Measurements from ENCODE around the gene ABRAXAS1. TPM values are rescaled to one million over a fixed set of nuclear protein-coding genes. Genes with fewer than 3 reads are reported as not detected.

The ABRAXAS1 gene
- total and polyA plus RNA-seq, 10 of the 15 experiments (the other 5 are each of a cell fraction or from before 2014, with no cell fraction given), result 2.2 to 9.7 (median 5.8) TPM

- ChIA-PET RAD21 (ENCODE audit: unreplicated experiment) (no interaction called here), CTCF (interaction anchor here (0.6 to 1.7 kb wide), 2 partner anchors 93 to 930 kb away, joined by 3 read pairs; no protein-coding TSS in a partner anchor), POLR2A (no interaction called here), SMC1A (ENCODE audit: uncharacterized antibody, unreplicated experiment) (no interaction called here)
- intact Hi-C loops (cut with micrococcal nuclease; ENCODE audit: unreplicated experiment) (loop anchor here (10.0 kb wide), 1 partner anchor 750 kb away; no protein-coding TSS in a partner anchor), in situ Hi-C loops (cut with MboI) (loop anchor here (10.0 kb wide), 1 partner anchor 1010 kb away; no protein-coding TSS in a partner anchor)
- Histone ChIP-seq H3K9me3 (replicated peaks; ENCODE audit: control insufficient read depth, insufficient read depth, low read length) (no peaks in the 10 kb centered on the region), H3K4me2 (ENCODE audit: control insufficient read depth, insufficient read depth) (no peak overlapping the region), H2AFZ (ENCODE audit: control insufficient read depth, low read depth, low read length) (no peak overlapping the region), H3K4me3 (no peak overlapping the region), H3K9ac (ENCODE audit: control insufficient read depth, insufficient read depth, low read length) (no peak overlapping the region), H4K20me1 (ENCODE audit: control insufficient read depth, insufficient read depth) (no peaks in the 10 kb centered on the region), H3K4me1 (ENCODE audit: control insufficient read depth, insufficient read depth, low read length) (no peaks in the 10 kb centered on the region), H3K27ac (ENCODE audit: control insufficient read depth, insufficient read depth) (no peak overlapping the region), H3K79me2 (ENCODE audit: control insufficient read depth, insufficient read depth, low read length) (no peaks in the 10 kb centered on the region), H3K36me3 (ENCODE audit: control insufficient read depth in 2 of 2, insufficient read depth in 2 of 2, low read length in 1 of 2) (no peaks in the 10 kb centered on the region), H3K27me3 (replicated peaks in 1 of 2; ENCODE audit: control insufficient read depth in 2 of 2, insufficient read depth in 2 of 2, low read length in 1 of 2) (no peaks in the 10 kb centered on the region)
- DNase-seq (ENCODE audit: low read depth, low spot score) (no peak), FAIRE-seq (no peak), ATAC-seq (no peak)
- 89% methylated on average over 10 of the region's 10 CpGs for WGBS (ENCODE audit: insufficient coverage, insufficient replicate concordance, low lambda C conversion rate, missing lambda C conversion rate)
- no peak for TF ChIP-seq SUPT20H (IDR thresholded peaks at IDR 0.05; ENCODE audit: borderline replicate concordance, control insufficient read depth, low read depth, low read length)
- BruUV-seq (replicated peaks), result no TSS peak
Observed at GRCh38 chr4:83504996-83505395, 20.1 kb upstream of the ABRAXAS1 start.

- POLR2A ChIA-PET, result no interaction called here
- H3K27ac ChIP-seq (ENCODE audit: control insufficient read depth, insufficient read depth), result no peak overlapping the region
- no peak for TF ChIP-seq USF2 (IDR thresholded peaks at IDR 0.05; ENCODE audit: borderline replicate concordance, low read depth, low read length)
- TF ChIP-seq POLR2AphosphoS2 (IDR thresholded peaks at IDR 0.05; ENCODE audit: low read depth, low read length), result no peak
- TF ChIP-seq SIX5 (IDR thresholded peaks at IDR 0.05; ENCODE audit: low read depth, low read length, severe bottlenecking), result no peak
- TF ChIP-seq RELA (IDR thresholded peaks at IDR 0.05; ENCODE audit: borderline replicate concordance, partially characterized antibody), result no peak
- TF ChIP-seq NFIC (IDR thresholded peaks at IDR 0.05; ENCODE audit: low read depth, low read length), result no peak
- no peak for TF ChIP-seq POLR2A (IDR thresholded peaks at IDR 0.05; ENCODE audit: low read depth, low read length)
- TF ChIP-seq EZH2 (IDR thresholded peaks at IDR 0.05; ENCODE audit: borderline replicate concordance, control insufficient read depth, low read depth, low read length), result no peak
- no peak for TF ChIP-seq SUZ12 (IDR thresholded peaks at IDR 0.05; ENCODE audit: unreplicated experiment)
- no peak for TF ChIP-seq USF1 (IDR thresholded peaks at IDR 0.05; ENCODE audit: borderline replicate concordance, extremely low read length, insufficient read depth, low read depth, low read length)
- SMC1A ChIA-PET (ENCODE audit: uncharacterized antibody, unreplicated experiment), result no interaction called here
- H3K36me3 ChIP-seq (ENCODE audit: control insufficient read depth in 2 of 2, insufficient read depth in 2 of 2, low read length in 1 of 2), result no peaks in the 10 kb centered on the region
- DNase-seq (ENCODE audit: low read depth, low spot score) (no peak), ATAC-seq (no peak), FAIRE-seq (no peak)
- no peaks in the 10 kb centered on the region for H3K4me1 ChIP-seq (ENCODE audit: control insufficient read depth, insufficient read depth, low read length)
- WGBS (ENCODE audit: insufficient coverage, insufficient replicate concordance, low lambda C conversion rate, missing lambda C conversion rate), result 23% methylated on average over 4 of the region's 4 CpGs
- intact Hi-C loops (cut with micrococcal nuclease; ENCODE audit: unreplicated experiment) (loop anchor here (10.0 kb wide), 1 partner anchor 750 kb away; no protein-coding TSS in a partner anchor), in situ Hi-C loops (cut with MboI) (loop anchor here (10.0 kb wide), 1 partner anchor 1010 kb away; no protein-coding TSS in a partner anchor)
- no TSS peak for BruUV-seq (replicated peaks)
- H3K9me3 ChIP-seq (replicated peaks; ENCODE audit: control insufficient read depth, insufficient read depth, low read length), result no peaks in the 10 kb centered on the region
- CTCF ChIA-PET, result interaction anchor here (0.6 to 0.8 kb wide), 2 partner anchors 135 to 930 kb away, joined by 3 to 5 read pairs; no protein-coding TSS in a partner anchor
- H2AFZ ChIP-seq (ENCODE audit: control insufficient read depth, low read depth, low read length), result peak overlapping the region; percentile 54
- H3K4me3 ChIP-seq, result no peak overlapping the region
- no peak overlapping the region for H3K9ac ChIP-seq (ENCODE audit: control insufficient read depth, insufficient read depth, low read length)
- no peak overlapping the region for H3K4me2 ChIP-seq (ENCODE audit: control insufficient read depth, insufficient read depth)
- H4K20me1 ChIP-seq (ENCODE audit: control insufficient read depth, insufficient read depth), result no peaks in the 10 kb centered on the region
- H3K79me2 ChIP-seq (ENCODE audit: control insufficient read depth, insufficient read depth, low read length), result no peaks in the 10 kb centered on the region
- H3K27me3 ChIP-seq (replicated peaks in 1 of 2; ENCODE audit: control insufficient read depth in 2 of 2, insufficient read depth in 2 of 2, low read length in 1 of 2), result no peaks in the 10 kb centered on the region
- RAD21 ChIA-PET (ENCODE audit: unreplicated experiment), result no interaction called here
Observed at GRCh38 chr4:83504503-83504902, 19.6 kb upstream of the ABRAXAS1 start.
